GM18508 (cell line): ENCODE data around the gene FMNL2.
"Not testable (repeated sequence)": the region's sequence is repeated elsewhere in the genome, so short reads cannot be mapped to it uniquely, and the experiment has no call there.

Source experiments
- ATAC-seq: cut with Tn5 transposase; IDR thresholded peaks from one replicate; pipeline ENCODE4 v1.9.1; 2021; ENCODE audit warnings: moderate number of reproducible peaks; ENCODE audit not compliant: insufficient read depth, unreplicated experiment

Gene FMNL2

GRCh38 chr2:152509772-152510491, 175.0 kb downstream of the FMNL2 start:
- ATAC-seq = no peak

- no peak for ATAC-seq
Observed at GRCh38 chr2:152510621-152511020, 175.6 kb downstream of the FMNL2 start.

- no peak for ATAC-seq
Observed at GRCh38 chr2:152511981-152512380, 177.0 kb downstream of the FMNL2 start.

GRCh38 chr2:152513029-152513428, 178.1 kb downstream of the FMNL2 start:
- no peak for ATAC-seq

GRCh38 chr2:152513681-152514080, 178.7 kb downstream of the FMNL2 start:
- no peak for ATAC-seq

DNA sequence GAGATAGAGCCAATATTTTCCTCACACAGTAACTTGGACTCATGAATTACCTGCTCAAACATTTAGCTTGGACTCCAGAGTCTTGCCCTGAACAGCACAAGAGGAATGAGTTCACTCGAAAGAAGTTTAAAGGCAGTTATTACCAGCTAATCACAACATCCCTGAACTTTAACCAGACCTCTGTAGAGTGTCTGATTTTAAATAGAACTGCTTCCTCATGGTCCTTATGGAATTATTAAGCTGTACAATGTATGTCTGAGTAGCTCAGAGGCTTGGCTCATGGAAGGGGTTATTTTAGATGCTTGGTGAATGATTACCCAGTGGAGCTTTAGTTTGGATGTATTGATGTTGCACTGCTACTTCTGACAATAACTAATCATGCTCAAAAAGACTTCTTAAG, 183.1 kb downstream of the FMNL2 start:
- ATAC-seq = no peak

- ATAC-seq = no peak
Observed at GRCh38 chr2:152518641-152519580, 183.9 kb downstream of the FMNL2 start.

- ATAC-seq = no peak
Observed at GRCh38 chr2:152519581-152519952, 184.6 kb downstream of the FMNL2 start.

DNA sequence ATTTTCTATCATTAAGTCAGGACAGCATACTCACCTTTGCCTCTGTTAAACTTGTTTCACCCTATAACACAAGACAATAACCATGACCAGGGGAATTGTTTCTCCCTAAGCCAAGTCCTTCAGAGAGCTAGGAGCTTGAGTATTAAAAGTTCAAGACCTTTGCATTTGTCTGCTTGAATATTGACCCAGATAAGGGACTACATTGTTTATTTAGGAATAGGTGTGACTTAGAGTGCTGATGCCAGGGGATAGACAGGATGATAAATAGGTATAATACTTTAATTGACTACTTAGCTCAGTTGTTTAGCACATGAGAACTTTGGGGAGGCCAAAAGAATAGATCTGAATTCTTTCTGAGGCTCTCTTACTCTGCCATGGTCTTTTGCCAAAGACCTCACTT, 185.8 kb downstream of the FMNL2 start:
- no peak for ATAC-seq

- ATAC-seq = not testable (repeated sequence)
Observed at GRCh38 chr2:152522446-152522845, 187.5 kb downstream of the FMNL2 start.

DNA sequence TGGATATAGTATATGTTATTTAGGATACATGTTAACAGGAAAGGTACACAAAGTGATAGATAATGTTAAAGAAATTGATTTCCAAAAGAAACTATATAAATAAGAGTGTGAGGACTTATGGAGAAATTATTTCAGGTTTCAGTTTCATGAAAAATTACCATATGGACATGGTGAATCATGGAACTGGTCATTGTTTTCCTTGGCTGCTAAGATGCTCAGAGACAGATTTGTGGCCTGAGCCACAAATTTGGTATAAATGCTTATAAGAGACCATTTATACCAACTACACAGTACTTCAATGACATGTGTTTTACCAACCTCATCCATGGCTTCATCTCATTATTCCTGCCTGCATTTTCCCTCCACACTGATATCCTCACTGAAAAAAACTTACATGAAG, 188.1 kb downstream of the FMNL2 start:
- ATAC-seq = no peak

- no peak for ATAC-seq
Observed at GRCh38 chr2:152525277-152525838, 190.4 kb downstream of the FMNL2 start.

DNA sequence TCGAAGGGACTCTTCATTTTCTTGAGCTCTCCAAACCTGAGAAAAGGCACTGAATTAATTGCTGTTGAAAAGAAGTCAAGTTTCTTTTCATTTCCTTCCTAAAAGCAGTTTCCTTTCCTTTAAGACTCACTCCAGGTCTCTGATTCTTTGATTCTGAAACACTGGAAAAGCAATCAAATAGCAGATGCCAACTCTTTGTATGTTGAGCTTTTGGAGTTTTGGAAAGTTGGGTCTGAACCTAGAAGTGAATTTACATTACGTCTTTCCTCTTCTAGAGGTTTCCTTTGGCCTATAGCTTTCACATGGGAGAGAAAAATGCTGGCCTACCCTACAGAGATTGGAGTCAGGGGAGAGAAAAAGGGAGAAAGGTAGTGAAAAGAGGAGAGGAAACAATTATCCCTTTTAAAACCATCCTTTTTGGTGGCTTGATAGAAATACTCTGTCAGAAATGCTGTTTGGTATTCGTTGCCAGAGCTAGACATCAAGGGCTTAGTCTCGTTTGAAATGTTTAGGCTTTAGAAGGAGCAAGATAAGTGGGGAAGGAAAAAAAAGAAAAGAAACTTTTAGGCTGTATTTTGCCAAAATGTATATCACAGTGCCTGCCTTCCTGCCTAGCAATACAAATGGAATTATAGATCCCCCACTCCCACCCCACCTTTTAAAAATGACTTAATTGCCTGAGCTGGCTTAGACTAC, 194.6 kb downstream of the FMNL2 start:
- no peak for ATAC-seq

GRCh38 chr2:152532241-152532640, 197.3 kb downstream of the FMNL2 start:
- no peak for ATAC-seq

DNA sequence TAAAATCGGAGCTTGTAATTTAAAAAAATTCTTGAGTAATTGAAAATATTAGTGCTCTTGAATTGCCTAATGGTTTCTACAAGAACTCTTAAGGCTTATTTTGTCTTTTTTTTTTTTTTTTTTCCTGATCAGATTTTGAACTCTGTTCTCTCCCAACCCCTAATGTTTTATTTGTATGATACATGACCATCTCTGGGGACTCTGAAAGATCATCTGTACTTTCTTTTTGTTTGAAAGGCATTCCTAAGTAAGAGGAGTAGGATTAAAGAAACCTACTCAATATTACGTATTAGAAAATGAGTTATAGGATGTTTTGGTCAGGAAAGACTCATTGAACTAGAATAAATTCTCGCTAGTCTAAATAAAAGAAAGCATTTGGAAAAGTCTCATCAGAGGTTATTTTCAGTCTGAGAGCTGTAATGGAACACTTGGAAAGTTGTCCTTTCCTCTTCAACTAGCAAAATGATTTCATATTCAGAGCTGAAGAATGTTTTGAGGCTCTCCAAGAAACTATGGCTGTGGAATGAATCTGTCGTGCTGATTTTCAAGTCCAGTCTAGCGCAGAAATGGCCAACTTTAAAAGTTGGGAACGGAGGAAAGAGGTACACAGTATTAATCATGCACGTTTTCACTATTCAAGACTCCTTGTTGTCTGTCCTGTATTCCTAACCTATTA, 199.6 kb downstream of the FMNL2 start:
- no peak for ATAC-seq

DNA sequence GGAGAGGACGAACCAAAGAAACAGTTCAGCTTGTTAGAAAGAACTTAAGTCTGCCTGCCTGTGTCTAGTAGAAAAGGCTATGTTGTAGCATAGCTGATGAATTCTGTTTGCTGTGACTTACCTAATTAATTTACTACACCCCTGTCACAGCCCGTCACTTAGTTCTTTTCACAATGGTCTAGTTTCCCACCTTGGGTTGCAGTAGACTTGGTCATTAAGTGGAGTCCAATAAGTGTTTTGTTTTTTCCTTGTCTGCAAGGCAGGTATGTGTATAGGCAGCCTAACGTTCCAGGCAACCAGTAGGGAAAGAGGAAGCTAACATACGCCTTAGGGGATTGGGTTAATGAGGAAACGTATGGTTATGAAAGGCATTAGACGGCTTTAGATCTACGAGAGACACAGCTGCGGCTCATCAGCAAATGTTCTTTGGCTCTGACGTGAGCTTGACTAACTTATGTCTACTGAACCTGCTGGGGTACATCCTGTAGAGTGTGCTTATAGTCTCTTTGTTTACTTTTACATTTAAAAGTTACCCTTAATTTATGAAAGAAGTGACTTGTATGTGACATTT, 202.2 kb downstream of the FMNL2 start:
- ATAC-seq = no peak

GRCh38 chr2:152539424-152539823, 204.4 kb downstream of the FMNL2 start:
- no peak for ATAC-seq

DNA sequence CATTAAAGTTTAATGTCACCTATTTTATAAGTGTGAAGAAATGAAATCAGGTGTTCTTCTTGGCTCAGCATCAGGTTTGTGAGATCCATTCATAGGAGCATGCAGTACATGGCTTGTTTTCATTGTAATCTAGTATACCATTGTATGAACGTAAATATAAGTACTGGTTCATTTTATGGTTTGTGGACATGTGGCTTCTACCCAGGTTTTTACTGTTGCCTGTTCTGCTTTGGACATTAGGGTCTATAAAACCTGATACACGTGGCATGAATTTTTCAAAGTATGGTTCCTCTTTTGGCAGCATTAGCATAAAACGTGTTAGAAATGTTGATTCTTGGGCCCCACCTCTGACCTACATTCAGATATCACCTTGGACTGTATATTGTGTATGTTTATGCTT, 206.7 kb downstream of the FMNL2 start:
- ATAC-seq = no peak

GRCh38 chr2:152542337-152542994, 207.5 kb downstream of the FMNL2 start:
- ATAC-seq = no peak
